22Rv1 (cell line): ENCODE measurements around the gene PCYOX1L.

Source experiments
- CTCF ChIP-seq: fragments of 450-650 bp; IDR thresholded peaks from 2 replicates; pipeline ENCODE4 v1.5.1; 2017; ENCODE audit warnings: mild to moderate bottlenecking
- ZFX ChIP-seq: fragments of 450-650 bp; IDR thresholded peaks from 2 replicates; pipeline ENCODE4 v1.6.1; 2017; ENCODE audit warnings: antibody characterized with exemption, borderline replicate concordance

GRCh38 chr5:149365418-149365817 lies 7.6 kb downstream of the PCYOX1L start:
- TF ChIP-seq CTCF, result no peak
- TF ChIP-seq ZFX, result no peak
